Measurements from ENCODE around the gene AUTS2.

GRCh38 chr7:69630292-69630691, 32.0 kb downstream of the AUTS2 start:
- TF ChIP-seq, protein P1, sequence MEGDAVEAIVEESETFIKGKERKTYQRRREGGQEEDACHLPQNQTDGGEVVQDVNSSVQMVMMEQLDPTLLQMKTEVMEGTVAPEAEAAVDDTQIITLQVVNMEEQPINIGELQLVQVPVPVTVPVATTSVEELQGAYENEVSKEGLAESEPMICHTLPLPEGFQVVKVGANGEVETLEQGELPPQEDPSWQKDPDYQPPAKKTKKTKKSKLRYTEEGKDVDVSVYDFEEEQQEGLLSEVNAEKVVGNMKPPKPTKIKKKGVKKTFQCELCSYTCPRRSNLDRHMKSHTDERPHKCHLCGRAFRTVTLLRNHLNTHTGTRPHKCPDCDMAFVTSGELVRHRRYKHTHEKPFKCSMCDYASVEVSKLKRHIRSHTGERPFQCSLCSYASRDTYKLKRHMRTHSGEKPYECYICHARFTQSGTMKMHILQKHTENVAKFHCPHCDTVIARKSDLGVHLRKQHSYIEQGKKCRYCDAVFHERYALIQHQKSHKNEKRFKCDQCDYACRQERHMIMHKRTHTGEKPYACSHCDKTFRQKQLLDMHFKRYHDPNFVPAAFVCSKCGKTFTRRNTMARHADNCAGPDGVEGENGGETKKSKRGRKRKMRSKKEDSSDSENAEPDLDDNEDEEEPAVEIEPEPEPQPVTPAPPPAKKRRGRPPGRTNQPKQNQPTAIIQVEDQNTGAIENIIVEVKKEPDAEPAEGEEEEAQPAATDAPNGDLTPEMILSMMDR (IDR thresholded peaks at IDR 0.05 in 8 of 11, conservative IDR thresholded peaks at IDR 0.05 in 3 of 11), result no peak
- TF ChIP-seq POLR2AphosphoS5 (IDR thresholded peaks at IDR 0.05), result no peak
- TF ChIP-seq POLR2A (IDR thresholded peaks at IDR 0.05), result no peak

Measured in spleen (tissue), 7 donors.